Measurements from ENCODE around the gene SINHCAF.
A peak's percentile ranks its signal among the peaks of the same experiment; 100 is the strongest.

Gene SINHCAF

GRCh38 chr12:31337952-31338351, 12.0 kb upstream of the SINHCAF start:
- DNase-seq (ENCODE audit: low read depth in 4 of 4, low spot score in 1 of 4) = no peak

GRCh38 chr12:31331242-31331641, 5.3 kb upstream of the SINHCAF start:
- DNase-seq (ENCODE audit: low read depth in 4 of 4, low spot score in 1 of 4) = no peak

GRCh38 chr12:31326736-31327659, 1.0 kb upstream of the SINHCAF start:
- DNase-seq (ENCODE audit: low read depth in 4 of 4, low spot score in 1 of 4) = no peak

- DNase-seq (ENCODE audit: low read depth in 4 of 4, low spot score in 1 of 4) = peak in 3 of 4 experiments; percentile 9 to 15 (median 12)
Measured at GRCh38 chr12:31325524-31325875, 450 bp downstream of the SINHCAF start.

- peak; percentile 16 to 23 (median 20) for DNase-seq (ENCODE audit: low read depth in 4 of 4, low spot score in 1 of 4)
Measured at GRCh38 chr12:31324845-31325523, 966 bp downstream of the SINHCAF start.

GRCh38 chr12:31324116-31324844, 1.7 kb downstream of the SINHCAF start:
- peak; percentile 30 to 53 (median 39) for DNase-seq (ENCODE audit: low read depth in 4 of 4, low spot score in 1 of 4)

GRCh38 chr12:31323391-31324115, 2.4 kb downstream of the SINHCAF start:
- peak; percentile 19 to 33 (median 28) for DNase-seq (ENCODE audit: low read depth in 4 of 4, low spot score in 1 of 4)

- DNase-seq (ENCODE audit: low read depth in 4 of 4, low spot score in 1 of 4) = no peak
Measured at GRCh38 chr12:31322801-31323207, 3.1 kb downstream of the SINHCAF start.

- no peak for DNase-seq (ENCODE audit: low read depth in 4 of 4, low spot score in 1 of 4)
Measured at GRCh38 chr12:31321897-31322228, 4.1 kb downstream of the SINHCAF start.

GRCh38 chr12:31321186-31321896, 4.6 kb downstream of the SINHCAF start:
- no peak for DNase-seq (ENCODE audit: low read depth in 4 of 4, low spot score in 1 of 4)

GRCh38 chr12:31318657-31319269, 7.2 kb downstream of the SINHCAF start:
- DNase-seq (ENCODE audit: low read depth in 4 of 4, low spot score in 1 of 4) = no peak

GRCh38 chr12:31317471-31318395, 8.2 kb downstream of the SINHCAF start:
- DNase-seq (ENCODE audit: low read depth in 4 of 4, low spot score in 1 of 4) = no peak

GRCh38 chr12:31316891-31317290, 9.1 kb downstream of the SINHCAF start:
- no peak for DNase-seq (ENCODE audit: low read depth in 4 of 4, low spot score in 1 of 4)

- no peak for DNase-seq (ENCODE audit: low read depth in 4 of 4, low spot score in 1 of 4)
Measured at GRCh38 chr12:31315784-31316465, 10.0 kb downstream of the SINHCAF start.

GRCh38 chr12:31315044-31315715, 10.8 kb downstream of the SINHCAF start:
- no peak for DNase-seq (ENCODE audit: low read depth in 4 of 4, low spot score in 1 of 4)

GRCh38 chr12:31312431-31312830, 13.5 kb downstream of the SINHCAF start:
- no peak for DNase-seq (ENCODE audit: low read depth in 4 of 4, low spot score in 1 of 4)

- no peak for DNase-seq (ENCODE audit: low read depth in 4 of 4, low spot score in 1 of 4)
Measured at GRCh38 chr12:31311634-31312258, 14.2 kb downstream of the SINHCAF start.

Data from stimulated activated CD4-positive, alpha-beta T cell treated with anti-CD3 and anti-CD28 coated beads, Interleukin-1b, Interleukin-23, amount 100 ng/mL, for 24 hours (primary cell).